Forelimb muscle (tissue), 1 donor: Measurements from ENCODE around the gene ZNF117. TPM values are rescaled to one million over a fixed set of nuclear protein-coding genes. Genes with fewer than 3 reads are reported as not detected.
A peak's percentile ranks its signal among the peaks of the same experiment; 100 is the strongest.
"Not testable (repeated sequence)": the region's sequence is repeated elsewhere in the genome, so short reads cannot be mapped to it uniquely, and the experiment has no call there.

Source experiments
- DNase-seq: peaks from one replicate; pipeline ENCODE4 v3.0.0-alpha.2; 2013; ENCODE audit warnings: low read depth
- polyA plus RNA-seq: library from polyadenylated mRNA; unstranded; fragments of 120-200 nt; gene quantifications from one replicate; pipeline ENCODE4 v1.2.1, GENCODE V29; 2013; ENCODE audit not compliant: insufficient read length

ZNF117 gene
- 18.9 TPM for polyA plus RNA-seq

DNA sequence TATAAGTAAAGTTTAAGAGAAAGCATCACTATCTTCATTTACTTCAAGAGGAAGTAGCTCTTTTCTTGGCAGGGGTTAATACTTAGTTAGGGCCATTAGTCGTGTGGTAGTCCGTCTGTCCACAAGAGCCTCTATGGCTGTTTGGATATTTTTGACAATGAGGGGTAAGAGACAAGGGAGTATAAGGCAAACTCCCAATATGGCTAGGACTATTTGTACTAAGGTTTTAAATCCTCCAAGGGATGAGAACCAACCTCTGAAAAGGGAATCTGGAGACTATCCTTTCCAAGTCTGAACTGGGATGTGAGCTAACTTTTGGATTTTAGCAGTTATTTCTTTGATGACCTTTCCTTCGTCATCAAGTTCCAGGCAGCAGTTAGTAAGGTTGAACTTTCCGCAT lies at the start of gene ZNF117:
TSS of gene ZNF117 (minus strand) at position 101 of the 400 bp plus-strand sequence.
- DNase-seq: no peak

DNA sequence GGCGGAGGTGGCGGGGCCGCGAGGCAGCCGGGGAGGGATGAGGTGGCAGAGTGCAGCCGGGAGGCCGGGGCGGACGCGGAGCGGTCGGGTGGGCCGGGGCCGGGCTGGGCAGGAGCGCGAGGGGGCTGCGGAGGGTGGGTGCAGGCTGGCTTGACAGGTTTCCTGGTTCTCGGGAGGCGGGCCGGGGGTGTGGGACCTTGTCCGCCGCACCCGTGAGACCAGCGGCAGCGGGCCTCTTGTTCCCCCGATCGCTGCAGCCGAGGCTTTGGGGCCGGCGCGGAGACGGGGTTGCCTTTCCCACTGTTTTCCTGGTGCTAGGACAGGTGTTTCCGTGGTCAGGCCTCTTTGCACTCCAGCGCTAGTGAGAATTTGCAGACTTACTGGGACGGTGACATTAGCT lies 47.9 kb upstream of the ZNF117 start:
- DNase-seq: not testable (repeated sequence)

DNA sequence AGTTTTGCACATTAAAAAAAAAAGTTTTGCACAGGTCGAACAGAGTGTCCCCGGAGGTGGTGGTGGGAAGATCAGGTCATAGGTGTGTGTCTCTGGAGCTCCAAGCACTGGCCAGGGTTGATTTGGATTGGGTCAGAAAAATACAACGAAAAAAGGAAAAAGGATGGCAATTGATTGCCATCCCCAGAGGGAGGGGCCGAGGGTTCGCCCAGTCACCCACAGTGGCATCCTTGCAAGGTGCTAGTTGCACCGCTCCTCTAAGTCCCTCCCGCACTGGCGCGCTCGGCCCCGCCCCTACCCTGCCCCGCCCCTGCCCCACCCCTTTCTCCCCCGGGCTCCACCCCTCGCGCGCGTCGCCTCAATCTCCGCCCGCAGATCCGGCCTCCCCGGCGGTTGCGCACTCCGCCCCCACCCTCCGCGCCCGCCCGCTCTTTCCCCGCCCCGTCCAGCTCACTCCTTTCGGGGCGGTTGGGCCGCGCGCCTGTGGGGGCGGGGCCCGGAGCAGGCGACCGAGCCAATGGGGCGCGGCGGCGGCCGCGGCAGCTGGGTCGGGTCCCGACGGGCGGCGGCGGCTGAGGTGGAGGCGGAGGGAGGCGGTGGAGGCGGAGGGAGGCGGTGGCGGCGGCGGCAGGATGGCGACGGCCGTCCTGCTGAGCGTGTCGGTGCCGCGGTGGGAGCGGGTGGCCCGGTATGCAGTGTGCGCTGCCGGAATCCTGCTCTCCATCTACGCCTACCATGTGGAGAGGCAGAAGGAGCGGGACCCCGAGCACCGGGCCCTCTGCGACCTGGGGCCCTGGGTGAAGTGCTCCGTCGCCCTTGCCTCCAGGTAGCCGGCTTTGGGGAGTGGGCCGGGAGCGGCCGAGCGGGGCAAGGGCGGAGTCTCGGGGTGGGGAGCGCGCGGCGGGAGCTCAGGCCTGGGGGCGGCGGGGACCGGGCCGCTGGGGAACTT lies 47.2 kb upstream of the ZNF117 start:
- DNase-seq: peak; percentile 53

DNA sequence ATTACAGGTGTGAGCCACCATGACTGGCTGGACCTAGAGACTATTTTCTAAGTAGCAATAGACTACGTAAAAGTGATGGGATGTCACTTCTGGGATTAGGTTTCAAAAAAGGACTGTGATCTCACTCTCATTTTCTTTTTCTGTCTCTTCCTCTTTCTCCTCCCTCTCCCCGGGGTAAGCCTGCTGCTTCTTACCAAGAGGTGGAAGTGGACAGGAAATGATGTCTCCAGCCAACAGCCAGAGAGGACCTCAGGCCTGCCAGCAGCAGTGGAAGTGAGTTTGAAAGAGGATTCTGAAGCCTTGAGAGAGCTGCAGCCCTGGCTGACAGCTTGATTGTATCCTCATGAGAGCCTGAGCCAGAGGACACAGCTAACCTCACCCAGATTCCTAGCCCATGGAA lies 45.7 kb upstream of the ZNF117 start:
- not testable (repeated sequence) for DNase-seq

DNA sequence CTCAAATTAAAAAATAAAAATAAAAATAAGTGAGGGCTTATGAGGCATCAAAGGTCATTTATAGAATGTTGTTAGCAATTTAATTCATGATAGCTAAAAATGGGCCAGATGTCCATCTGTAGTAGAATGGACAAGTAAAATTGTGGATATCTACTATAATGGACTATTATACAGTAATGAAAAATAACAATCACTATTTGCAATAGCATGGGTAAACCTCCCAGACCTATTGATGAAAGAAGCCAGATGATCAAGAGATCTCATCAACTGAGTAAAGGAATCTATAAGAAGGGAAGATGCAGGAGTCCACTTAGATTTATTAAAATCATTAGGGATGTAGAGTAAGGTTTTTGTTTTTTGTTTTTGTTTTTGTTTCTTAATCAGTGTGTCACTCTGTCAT lies 44.6 kb upstream of the ZNF117 start:
- DNase-seq: not testable (repeated sequence)

DNA sequence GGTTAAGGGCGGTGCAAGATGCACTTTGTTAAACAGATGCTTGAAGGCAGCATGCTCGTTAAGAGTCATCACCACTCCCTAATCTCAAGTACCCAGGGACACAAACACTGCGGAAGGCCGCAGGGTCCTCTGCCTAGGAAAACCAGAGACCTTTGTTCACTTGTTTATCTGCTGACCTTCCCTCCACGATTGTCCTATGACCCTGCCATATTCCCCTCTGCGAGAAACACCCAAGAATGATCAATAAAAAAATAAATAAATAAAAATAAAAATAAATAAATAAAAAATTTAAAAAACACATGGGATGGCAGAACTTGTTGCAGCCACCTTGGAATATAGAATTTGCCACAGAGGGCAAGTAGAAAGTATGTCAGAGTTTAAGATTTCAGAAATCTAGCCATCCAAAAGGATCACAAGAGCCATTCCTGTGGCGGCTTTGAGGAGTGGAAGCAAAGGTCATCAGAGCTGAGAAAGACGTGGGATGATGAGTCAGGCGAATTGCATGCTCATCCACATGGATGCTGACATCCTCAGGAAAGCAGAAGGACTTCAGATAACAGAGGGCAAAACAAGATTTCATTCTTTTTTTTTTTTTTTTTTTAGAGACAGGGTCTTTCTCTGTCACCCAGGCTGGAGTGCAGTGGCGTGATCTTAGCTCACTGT lies 43.4 kb upstream of the ZNF117 start:
- not testable (repeated sequence) for DNase-seq

DNA sequence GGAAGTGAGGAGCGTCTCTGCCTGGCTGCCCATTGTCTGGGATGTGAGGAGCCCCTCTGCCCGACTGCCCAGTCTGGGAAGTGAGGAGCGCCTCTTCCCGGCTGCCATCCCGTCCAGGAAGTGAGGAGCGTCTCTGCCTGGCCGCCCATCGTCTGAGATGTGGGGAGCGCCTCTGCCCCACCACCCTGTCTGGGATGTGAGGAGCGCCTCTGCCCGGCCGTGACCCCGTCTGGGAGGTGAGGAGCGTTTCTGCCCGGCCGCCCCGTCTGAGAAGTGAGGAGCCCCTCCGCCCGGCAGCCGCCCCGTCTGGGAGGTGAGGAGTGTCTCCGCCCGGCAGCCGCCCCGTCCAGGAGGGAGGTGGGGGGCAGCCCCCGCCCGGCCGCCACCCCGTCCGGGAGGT lies 42.6 kb upstream of the ZNF117 start:
- DNase-seq: not testable (repeated sequence)

DNA sequence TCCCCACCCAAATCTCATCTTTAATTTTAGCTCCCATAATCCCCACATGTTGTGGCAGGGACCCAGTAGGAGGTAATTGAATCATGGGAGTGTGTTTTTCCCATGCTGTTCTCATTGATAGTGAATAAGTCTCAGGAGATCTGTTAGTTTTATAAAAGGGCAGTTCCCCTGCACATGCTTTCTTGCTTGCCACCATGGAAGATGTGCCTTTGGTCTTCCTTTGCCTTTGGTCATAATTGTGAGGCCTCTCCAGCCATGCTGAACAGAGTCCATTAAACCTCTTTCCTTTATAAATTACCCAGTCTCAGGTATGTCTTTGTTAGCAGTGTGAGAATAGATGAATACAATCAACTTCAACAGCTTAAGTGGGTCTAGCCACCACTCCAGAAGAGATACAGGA lies 34.2 kb upstream of the ZNF117 start:
- not testable (repeated sequence) for DNase-seq

DNA sequence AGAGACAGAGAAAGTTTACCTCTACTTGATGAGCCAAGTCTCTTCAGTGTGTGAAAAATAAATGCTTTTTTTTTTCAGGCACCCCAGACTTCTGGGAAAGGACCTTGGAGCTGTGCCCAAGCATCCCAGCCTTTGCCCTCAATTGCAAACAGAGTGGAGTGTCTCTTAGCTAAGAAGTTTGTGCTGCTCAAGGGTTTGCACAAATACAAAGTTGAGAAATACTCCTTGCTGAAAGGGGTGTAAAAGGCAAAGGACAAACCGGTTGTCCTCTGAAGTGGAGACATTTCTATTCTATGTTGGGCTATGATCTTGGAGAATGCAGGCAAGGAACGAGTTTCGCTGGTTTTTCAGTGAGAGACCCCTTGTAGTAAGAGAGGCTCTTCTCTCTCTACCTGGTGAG lies 30.1 kb upstream of the ZNF117 start:
- DNase-seq: not testable (repeated sequence)

DNA sequence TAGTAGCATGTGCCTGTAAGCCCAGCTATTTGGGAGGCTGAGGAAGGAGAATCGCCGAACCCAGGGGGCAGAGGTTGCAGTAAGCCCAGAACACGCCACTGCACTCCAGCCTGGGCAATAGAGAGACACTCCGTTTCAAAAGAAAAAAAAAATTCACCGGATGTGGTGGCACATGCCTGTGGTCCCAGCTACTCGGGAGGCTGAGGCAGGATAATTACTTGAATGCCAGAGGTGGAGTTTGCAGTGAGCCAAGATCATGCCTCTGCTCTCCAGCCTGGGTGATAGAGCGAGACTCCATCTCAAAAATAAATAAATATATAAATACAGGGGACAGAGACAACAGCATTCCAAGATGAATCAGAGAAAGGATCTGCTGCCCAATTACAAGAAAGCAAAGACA lies 19.0 kb upstream of the ZNF117 start:
- DNase-seq: not testable (repeated sequence)

DNA sequence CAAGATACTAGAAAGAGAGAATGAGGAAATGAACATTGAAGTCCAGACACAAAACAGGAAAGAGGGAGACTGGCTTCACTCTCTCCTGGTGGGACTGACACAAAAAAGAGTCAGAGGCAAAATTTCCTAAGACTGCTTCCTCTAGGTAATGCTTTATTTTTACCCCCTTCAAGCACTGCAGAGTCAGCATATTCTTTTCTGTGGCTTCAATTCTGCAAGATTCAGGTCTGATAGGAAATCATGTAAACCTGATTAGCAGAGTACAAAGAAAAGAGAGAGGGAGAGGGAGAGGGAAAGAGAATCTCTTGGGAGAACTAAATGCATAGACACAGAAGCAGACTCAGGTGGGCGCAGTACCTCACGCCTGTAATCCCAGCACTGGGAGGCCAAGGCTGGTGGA lies 18.6 kb upstream of the ZNF117 start:
- DNase-seq: not testable (repeated sequence)

DNA sequence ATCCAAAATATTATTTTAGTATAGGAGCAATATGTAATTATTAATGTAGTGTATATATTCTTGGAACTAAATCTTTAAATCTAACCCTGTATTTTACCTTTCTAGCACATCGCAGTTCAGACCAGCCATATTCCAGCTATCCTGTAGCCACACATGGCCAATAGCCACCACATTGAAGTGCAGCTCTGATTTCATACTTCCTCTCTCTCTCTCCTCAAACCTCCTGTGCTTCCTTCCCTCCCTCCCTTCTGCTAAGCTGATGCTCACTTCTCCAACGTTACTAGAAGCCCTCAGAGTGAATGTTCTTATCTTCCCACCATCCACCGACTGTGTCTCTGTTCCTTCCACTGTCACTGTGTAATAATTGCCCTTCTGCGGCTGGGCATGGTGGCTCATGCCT lies 16.2 kb upstream of the ZNF117 start:
- DNase-seq: not testable (repeated sequence)

DNA sequence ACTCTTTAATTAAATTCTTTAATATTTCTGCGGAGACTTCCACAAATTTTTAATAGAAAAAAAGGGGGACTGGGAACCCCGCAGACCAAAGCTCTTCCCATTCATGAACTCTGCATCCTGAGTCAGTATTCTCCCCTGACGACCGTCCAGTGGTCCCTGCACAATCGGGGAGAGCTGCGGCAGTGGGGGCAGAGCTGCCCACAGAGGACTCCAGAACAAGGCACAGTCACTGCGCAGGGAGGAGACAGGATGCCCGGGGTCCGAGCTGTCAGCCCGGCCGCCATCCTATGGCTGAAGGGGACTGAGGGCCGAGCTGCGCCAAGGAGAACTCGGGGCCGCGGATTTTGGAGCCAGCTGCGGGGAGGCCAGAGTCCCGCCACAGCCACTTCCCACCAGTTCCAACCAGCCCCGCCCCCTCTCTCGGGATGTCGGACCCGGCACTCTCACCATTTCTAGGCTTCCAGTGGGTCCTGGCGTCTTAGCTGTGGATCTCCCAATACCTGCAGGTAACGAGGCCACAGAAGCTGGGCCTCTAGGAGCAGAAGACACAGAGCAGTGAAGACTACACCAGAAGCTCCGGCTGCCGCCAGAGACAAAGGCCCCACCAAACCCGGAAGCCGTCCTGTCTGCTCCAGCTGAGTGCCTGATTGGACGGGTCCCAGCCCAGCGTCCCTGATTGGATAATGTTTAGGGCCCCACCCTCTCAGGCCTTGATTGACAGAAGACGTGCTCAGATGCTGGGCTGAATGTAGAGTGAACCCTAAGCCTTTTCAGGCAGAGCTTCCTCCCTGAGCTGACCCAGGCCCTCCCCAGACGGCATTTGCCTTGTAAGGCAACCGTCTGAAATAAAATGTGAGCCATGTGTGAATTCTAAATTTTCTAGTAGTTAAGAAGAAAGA lies 15.5 kb upstream of the ZNF117 start, which contains the start of gene ERV3-1:
TSS of gene ERV3-1 (minus strand) at position 594 of the 899 bp plus-strand sequence. CDS start 13,661 bp downstream, outside the sequence.
- DNase-seq: peak; percentile 90

DNA sequence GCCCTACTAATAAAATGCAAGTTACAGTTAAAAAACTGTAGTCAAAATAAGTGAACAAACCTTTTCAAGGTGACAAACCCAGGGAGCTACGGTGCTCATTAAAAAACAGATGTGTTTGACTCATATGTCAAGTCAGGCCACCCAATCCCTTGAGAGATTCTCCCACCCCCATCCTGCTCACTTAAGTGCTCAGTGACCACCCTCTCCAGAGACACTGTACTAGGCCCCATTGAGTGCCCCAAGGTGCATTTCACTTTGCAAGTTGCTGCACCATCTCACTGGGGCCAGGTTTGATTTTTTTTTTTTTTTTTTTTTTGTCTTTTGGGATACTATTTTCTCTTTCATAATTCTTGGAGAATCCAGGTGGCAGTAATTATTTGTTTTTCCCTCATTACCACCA lies 13.7 kb upstream of the ZNF117 start:
- DNase-seq: no peak

DNA sequence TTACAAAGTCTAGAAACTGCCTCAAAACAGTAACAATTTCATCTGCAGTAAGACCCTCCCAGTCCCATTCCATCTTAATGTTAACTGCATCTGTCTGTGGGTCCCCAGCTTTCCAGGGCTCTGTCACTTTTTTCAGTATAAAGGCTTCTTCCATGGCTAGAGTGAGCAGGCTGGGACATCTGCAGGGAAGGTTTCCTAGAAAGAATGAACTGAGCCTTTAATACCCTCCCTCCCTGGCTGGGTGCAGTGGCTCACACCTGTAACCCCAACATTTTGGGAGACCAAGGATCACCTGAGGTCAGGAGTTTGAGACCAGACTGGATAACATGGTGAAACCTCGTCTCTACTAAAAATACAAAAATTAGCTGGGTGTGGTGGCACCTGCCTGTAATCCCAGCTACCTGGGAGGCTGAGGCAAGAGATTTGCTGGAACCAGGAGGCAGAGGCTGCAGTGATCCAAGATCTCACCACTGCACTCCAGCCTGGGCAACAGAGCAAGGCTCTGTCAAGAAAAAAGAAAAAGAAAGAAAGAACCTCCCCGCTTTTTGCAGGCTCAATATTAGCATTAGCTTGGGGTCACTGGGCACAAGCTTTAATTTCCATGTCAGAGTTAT lies 12.2 kb upstream of the ZNF117 start:
- no peak for DNase-seq

DNA sequence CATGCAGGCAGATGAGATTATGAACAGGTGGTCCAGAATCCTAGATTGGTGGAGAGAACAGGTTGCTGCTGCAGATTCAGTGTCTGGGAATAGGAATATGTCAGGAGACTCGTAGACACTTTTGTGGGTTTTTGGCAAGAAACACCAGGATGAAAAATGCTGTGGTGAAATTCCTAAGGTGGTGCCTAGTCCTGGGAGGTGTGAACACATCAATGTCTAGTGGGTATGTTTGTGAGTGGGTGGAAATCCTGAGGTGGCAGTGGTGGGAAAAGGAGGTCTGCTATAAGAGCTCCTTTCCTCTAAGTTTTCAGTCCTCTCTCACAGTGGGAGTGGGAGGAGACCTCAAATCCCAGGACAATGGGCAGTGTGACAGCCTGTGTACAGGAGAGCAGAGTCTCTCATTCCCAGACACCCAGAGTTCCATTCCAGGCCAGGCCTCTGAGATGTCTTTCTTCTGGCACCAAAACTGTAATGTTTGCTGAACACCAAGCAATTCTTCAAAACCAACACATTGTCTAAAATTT lies 10.5 kb upstream of the ZNF117 start:
- DNase-seq: no peak

DNA sequence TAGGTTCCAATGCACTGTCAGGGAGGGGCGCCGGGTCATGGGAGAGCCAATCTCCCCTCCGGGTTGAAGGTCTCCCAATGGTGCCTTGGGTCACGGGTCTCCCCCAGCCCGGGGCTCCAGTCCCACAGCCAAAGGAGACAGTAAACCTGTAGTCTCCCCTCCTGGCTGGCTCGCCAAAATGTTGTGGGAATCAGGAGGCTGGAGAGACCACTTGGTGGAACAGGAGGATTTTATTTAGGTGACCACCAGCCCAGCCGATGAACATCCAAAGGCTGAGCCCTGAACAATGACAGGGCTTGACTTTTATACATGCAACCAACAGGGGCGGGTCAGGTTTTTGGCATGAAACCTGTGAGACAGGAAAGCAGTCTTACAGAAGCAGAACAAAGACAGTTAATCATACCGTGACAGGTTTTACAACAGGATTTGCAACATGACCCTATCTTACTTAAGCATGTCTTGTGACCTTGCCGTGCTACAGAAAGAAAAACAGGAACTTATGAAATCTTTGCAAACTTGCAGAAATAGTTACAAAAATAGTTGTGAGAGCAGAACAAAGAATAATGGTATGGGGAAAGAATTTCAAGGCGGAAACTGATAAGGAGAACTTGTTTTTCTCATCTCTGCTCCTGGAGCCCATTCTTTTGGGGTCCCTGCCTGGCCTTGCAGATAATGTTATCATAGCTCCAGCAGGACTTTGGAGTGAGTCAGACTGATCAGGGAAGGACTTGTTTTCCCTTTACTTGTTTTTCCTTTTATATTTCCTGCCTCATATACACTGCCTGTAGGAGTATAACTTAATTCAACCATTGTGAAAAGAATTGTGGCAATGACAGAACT lies 8.5 kb upstream of the ZNF117 start:
- no peak for DNase-seq

DNA sequence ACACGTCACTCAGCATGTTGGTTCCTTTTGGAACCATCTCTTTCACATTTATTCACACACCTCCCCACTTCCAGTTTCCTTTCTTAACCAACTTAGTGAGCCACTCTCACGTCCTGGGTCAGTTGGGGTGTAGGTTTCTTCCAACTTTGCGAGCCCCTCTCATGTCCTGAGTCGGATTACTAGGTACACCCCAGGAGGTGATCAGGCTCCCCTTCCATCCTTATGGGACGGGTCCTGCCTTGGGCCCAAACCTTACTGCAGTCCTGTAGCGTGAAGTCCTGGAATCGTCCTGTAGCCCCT lies 8.0 kb upstream of the ZNF117 start:
- DNase-seq: no peak

DNA sequence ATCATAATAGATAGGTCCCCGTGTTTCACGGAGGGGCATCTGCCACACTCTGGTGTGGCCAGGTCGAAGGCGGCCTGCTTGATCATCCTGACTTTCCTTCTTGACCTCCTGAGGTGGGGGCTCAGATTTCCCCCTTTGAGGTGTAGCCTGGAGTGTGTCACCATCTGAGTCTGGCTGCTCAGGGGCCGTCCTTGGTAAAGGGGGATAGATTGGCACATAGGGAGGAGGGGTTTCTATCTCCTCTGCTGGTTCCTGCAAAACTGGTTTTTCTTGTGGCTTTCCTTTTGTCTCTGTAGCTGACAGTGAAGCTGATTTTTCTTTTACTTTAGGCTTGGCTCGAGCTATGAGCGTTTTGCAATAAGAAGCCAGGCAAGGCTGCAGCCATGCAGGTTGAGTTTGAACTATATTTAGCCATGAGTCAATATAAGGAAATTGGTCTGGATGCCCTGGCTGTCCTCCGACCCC lies 7.1 kb upstream of the ZNF117 start:
- no peak for DNase-seq
